ENCODE measurements around the gene RXRA.

The RXRA gene

GRCh38 chr9:134420974-134421432, 94.7 kb downstream of the RXRA start:
- DNase-seq = no peak

GRCh38 chr9:134421888-134422287, 95.6 kb downstream of the RXRA start:
- no peak for DNase-seq

GRCh38 chr9:134422301-134423090, 96.2 kb downstream of the RXRA start:
- no peak for DNase-seq

GRCh38 chr9:134423166-134423565, 96.9 kb downstream of the RXRA start:
- DNase-seq = no peak

- DNase-seq = no peak
Measured at GRCh38 chr9:134423749-134424148, 97.5 kb downstream of the RXRA start.

- DNase-seq = peak; percentile 15
Measured at GRCh38 chr9:134424818-134425217, 98.6 kb downstream of the RXRA start.

GRCh38 chr9:134425401-134425800, 99.1 kb downstream of the RXRA start:
- DNase-seq = no peak

- DNase-seq = no peak
Measured at GRCh38 chr9:134425812-134426211, 99.6 kb downstream of the RXRA start.

GRCh38 chr9:134426436-134426835, 100.2 kb downstream of the RXRA start:
- DNase-seq = no peak

- no peak for DNase-seq
Measured at GRCh38 chr9:134427153-134427782, 101.0 kb downstream of the RXRA start.

- no peak for DNase-seq
Measured at GRCh38 chr9:134428559-134428958, 102.3 kb downstream of the RXRA start.

GRCh38 chr9:134429007-134429406, 102.8 kb downstream of the RXRA start:
- DNase-seq = no peak

GRCh38 chr9:134429481-134429880, 103.2 kb downstream of the RXRA start:
- DNase-seq = no peak

- no peak for DNase-seq
Measured at GRCh38 chr9:134431095-134431494, 104.8 kb downstream of the RXRA start.

GRCh38 chr9:134431626-134432025, 105.4 kb downstream of the RXRA start:
- no peak for DNase-seq

GRCh38 chr9:134432471-134432870, 106.2 kb downstream of the RXRA start:
- no peak for DNase-seq

- DNase-seq = no peak
Measured at GRCh38 chr9:134433101-134433500, 106.8 kb downstream of the RXRA start.

- no peak for DNase-seq
Measured at GRCh38 chr9:134433909-134434882, 107.9 kb downstream of the RXRA start.

GRCh38 chr9:134434894-134435506, 108.7 kb downstream of the RXRA start:
- DNase-seq = peak; percentile 56

GRCh38 chr9:134435550-134436378, 109.5 kb downstream of the RXRA start:
- no peak for DNase-seq

GRCh38 chr9:134436379-134436762, 110.1 kb downstream of the RXRA start:
- no peak for DNase-seq

- DNase-seq = no peak
Measured at GRCh38 chr9:134436911-134437310, 110.7 kb downstream of the RXRA start.
